ENCODE data around the gene IGF1. TPM values are rescaled to one million over a fixed set of nuclear protein-coding genes. Genes with fewer than 3 reads are reported as not detected.

IGF1 gene
- total RNA-seq, 4 donors from 2014 or later, result 15.4 to 79.4 (median 45.3) TPM

DNA sequence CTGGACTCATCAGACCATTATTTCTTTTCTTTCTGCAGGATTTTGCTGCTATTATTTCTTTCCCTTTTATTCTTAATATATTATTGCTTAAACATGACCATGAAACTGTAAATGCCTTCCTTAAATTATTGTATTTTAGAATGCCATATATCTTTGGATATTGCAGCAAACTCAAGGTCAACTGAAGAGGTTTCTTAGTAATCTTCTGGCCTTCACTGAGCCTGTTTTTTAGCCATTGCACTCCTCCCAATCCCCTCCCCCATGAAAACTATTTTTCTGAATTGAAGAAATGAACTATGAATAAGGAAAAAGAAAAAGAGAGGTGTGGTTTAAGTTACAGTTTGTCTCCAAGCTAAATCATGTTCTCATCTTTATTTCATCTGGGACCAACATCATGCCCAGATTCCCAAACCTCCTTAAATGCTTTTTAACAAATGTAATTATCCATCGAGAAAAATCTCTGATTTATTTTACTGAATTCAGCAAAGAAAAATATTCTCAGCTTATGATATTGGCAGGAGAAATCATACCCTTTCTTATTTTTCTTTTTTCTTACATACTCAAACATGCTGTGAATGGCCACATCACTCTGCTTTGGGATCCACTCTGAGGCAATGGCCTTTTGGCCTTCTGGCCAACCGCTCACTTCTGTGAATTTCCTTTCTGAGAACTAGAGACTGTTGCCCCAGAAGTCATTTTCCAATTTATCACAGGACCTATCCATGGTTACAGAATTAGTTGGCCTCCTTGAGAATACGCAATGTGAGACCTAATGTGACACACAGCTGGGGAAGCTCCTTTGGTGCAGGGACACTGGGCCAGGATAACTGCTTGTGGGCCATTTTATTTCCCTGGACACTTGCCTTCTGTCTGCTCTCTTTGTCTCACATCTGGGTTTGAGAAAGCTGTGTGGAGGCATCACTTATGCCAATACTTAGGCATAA is 50.9 kb downstream of the IGF1 start:
- H3K4me3 ChIP-seq, result no peak overlapping the region
- no peaks in the 10 kb centered on the region for H3K9me3 ChIP-seq
- WGBS, result 81% methylated on average over 3 of the region's 3 CpGs
- peak overlapping the region in 3 of 4 donors; percentile 24 to 52 (median 43) for H3K27ac ChIP-seq (replicated peaks in 1 of 4)
- no peak for DNase-seq (ENCODE audit: extremely low spot score)
- peaks cover 13 to 32% (median 27%) of the 10 kb centered on the region in 4 donors for H3K4me1 ChIP-seq
- intact Hi-C loops (cut with DNase I), result no loop called here
- no peaks in the 10 kb centered on the region for H3K27me3 ChIP-seq
- no peak for TF ChIP-seq POLR2A (IDR thresholded peaks at IDR 0.05; ENCODE audit: low read depth)
- TF ChIP-seq POLR2AphosphoS5 (IDR thresholded peaks at IDR 0.05), result peak; percentile 14 to 24
- TF ChIP-seq, protein P1, sequence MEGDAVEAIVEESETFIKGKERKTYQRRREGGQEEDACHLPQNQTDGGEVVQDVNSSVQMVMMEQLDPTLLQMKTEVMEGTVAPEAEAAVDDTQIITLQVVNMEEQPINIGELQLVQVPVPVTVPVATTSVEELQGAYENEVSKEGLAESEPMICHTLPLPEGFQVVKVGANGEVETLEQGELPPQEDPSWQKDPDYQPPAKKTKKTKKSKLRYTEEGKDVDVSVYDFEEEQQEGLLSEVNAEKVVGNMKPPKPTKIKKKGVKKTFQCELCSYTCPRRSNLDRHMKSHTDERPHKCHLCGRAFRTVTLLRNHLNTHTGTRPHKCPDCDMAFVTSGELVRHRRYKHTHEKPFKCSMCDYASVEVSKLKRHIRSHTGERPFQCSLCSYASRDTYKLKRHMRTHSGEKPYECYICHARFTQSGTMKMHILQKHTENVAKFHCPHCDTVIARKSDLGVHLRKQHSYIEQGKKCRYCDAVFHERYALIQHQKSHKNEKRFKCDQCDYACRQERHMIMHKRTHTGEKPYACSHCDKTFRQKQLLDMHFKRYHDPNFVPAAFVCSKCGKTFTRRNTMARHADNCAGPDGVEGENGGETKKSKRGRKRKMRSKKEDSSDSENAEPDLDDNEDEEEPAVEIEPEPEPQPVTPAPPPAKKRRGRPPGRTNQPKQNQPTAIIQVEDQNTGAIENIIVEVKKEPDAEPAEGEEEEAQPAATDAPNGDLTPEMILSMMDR (IDR thresholded peaks at IDR 0.05), result no peak
- TF ChIP-seq EP300 (IDR thresholded peaks at IDR 0.05), result no peak
- no peaks in the 10 kb centered on the region for H3K36me3 ChIP-seq

DNA sequence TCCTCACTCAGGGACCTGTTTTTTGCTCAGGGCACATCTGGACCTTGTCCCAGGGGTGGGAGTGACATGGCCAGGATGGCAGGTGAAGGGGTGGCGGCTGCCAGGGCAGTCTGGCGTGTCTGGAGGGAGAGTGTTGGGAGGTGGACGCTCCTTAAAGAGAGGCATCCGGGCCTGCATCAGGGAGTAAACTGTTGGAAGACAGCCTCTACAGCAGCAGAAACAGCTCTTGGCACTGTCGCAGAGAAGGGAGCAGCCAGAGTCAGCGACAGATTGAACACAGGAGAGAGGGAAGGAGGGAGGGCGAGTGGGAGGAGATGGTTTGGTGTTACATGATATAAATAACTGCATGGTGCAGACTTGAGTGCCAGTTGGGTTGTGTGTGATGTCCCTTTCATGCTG is 52.8 kb downstream of the IGF1 start:
- no peak for TF ChIP-seq POLR2A (IDR thresholded peaks at IDR 0.05; ENCODE audit: low read depth)
- TF ChIP-seq POLR2AphosphoS5 (IDR thresholded peaks at IDR 0.05), result no peak
- no peak for TF ChIP-seq EP300 (IDR thresholded peaks at IDR 0.05)
- TF ChIP-seq, protein P1 (IDR thresholded peaks at IDR 0.05), result no peak
- Histone ChIP-seq H3K27ac (replicated peaks in 1 of 4) (peak overlapping the region; percentile 60 to 69 (median 66)), H3K4me1 (peaks cover 13 to 21% (median 20%) of the 10 kb centered on the region in 4 donors), H3K4me3 (no peak overlapping the region), H3K27me3 (no peaks in the 10 kb centered on the region), H3K36me3 (no peaks in the 10 kb centered on the region), H3K9me3 (no peaks in the 10 kb centered on the region)
- intact Hi-C loops (cut with DNase I), result no loop called here
- 36% methylated on average over 7 of the region's 7 CpGs for WGBS
- no peak for DNase-seq (ENCODE audit: extremely low spot score)

DNA sequence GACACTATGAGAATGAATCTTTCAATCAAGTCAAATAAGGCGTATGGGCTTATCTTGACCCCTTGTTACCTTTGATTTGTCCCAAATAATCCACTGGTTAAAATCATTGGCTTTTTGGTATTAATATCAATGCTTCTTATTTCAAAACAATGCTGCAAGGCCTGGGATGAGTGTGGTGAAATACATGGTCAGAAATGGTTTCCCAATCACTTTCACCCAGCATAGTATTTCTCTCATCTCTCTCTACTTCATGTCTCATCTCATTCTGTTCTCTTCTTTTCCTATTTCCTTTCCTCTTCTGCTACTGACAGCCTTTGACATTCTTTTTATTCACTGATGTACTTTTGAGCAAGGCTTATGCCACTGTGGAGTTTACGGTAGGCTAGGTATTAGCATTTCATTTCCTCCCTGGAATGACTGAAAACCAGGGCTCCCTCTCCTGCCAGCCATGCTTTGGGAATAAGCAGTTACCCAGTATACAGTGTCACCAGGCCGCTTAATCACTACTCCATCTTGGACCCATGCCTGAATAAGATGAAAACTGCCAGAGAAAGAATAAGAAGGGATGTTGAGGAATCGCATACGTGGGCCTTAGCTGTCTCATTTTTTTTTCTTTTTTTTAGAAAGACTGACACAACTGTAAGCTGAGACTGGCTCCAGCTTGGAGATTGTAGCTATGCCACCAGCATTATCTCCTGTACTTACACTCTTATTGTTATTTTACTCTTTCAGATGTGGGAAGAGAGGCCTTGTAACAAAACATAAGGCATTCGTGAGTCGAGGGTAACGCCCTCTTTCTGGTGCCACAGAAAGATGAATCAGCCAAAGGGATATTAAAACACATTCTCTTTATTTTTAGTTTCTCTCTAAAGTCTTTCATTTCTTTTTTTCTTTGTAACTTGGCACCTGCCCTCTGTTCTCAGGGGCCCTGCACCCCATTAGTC is 53.5 kb downstream of the IGF1 start:
- H3K27me3 ChIP-seq, result no peaks in the 10 kb centered on the region
- 43% methylated on average over 8 of the region's 8 CpGs for WGBS

More for the DNA sequence above, 53.5 kb downstream of the IGF1 start:
- TF ChIP-seq EP300 (IDR thresholded peaks at IDR 0.05), result no peak
- TF ChIP-seq POLR2AphosphoS5 (IDR thresholded peaks at IDR 0.05), result no peak
- no peak for TF ChIP-seq POLR2A (IDR thresholded peaks at IDR 0.05; ENCODE audit: low read depth)
- TF ChIP-seq, protein P1 (IDR thresholded peaks at IDR 0.05), result no peak
- Histone ChIP-seq H3K27ac (replicated peaks in 1 of 4) (peak overlapping the region; percentile 60 to 69 (median 66)), H3K4me1 (peaks cover 13 to 21% (median 20%) of the 10 kb centered on the region in 4 donors), H3K36me3 (no peaks in the 10 kb centered on the region), H3K4me3 (no peak overlapping the region), H3K9me3 (no peaks in the 10 kb centered on the region)
- intact Hi-C loops (cut with DNase I), result no loop called here
- DNase-seq (ENCODE audit: extremely low spot score), result no peak
